GM21390 (cell line): ENCODE results near the gene WDFY4.

Experiments used
- ATAC-seq: cut with Tn5 transposase; IDR thresholded peaks from one replicate; pipeline ENCODE4 v1.9.1; 2021; ENCODE audit not compliant: unreplicated experiment

The WDFY4 gene

DNA sequence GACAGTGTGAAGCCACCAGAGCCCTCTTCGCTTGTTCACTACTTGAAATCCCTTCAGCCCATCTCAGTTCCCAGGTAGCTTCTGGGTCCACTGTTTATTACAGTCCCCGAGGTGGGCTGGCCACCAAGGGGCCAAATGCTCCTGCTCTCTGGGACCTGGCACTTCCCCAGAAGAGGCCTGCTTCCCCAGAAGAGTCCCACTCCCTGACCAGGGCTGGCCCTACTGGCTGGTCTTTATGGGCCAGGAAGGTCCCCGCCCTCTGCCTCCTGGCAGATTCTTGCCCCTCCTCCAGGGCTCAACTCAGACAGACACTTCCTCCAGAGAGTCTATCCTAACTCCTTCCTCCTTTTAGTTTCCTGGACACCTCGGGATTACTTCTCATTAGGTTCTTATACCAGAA, 325.6 kb downstream of the WDFY4 start:
- no peak for ATAC-seq

DNA sequence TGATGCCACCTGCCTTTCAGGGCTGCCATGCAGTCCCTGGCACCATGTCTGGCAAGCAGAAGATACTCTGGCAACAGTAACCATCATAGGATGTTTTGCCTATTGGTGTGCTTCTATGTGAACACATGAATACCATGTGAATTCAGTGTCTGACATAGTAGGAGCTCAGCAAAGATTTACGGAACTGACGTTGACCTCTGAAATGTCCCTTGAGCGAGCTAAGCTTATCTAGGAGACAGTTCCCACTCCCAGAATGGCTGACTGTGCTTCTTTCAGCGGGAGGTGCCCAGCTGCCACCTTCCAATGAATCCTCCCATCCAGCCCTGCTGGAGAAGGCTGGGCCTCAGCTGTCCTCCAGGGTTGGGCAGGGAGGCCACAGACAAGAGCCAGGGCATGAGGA, 326.2 kb downstream of the WDFY4 start:
- ATAC-seq = no peak

DNA sequence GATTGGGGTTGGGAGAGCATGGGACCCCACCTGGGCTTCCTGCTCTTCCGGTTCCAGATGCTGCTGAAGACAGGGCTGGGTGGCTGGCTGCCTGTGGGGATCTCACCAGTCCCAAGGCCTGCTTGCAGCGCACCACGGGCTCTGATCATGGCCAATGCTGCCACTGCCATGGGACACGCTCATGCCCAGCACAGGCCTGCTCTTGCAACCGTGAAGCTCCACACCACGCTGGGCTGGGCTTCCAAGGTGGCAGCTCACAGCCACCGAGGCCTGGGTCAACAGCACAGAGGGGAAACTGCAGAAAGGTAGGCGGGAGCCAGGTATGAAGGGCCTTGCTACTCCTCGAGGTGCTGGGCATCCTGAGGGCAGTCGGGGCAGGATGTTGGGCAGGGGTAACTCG, 327.1 kb downstream of the WDFY4 start:
- no peak for ATAC-seq

DNA sequence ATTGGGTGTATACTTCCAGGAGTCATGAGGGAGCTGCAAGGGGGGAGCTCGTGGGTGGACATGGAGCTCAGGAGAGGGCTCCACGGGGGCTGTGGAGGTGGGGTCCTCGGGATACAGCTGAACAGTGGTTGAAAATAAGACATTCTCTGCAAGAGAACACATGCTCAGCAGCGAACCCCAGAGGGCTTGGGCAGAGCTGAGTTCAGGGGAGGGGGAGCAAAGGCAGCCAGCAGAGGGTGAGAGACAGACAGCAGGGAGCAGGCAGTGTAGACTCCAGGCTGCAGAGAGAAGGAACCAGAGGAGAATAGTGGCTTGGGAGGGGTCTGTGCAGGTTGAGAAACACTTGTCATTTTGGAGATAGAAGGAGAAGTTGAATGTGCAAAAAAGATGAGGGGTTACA, 327.9 kb downstream of the WDFY4 start:
- ATAC-seq = no peak

DNA sequence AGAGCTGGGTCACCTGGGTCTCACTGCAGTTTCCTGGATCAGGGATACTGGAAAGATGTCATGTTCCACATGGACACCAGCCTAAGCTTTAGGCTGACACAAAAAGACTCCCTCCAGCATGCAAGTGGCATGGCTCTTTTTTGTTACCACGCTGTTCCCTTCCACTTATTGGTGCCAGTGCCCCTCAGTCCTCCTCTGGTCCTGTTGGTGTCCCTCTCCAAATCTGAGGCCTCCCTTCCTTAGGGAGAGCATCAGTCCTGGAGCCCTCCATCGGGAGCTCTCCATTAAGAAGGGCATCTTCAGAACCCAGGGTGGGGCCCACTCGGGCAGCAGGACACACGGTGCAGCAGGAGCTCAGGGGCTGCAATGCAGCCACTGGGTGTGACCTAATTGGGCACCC, 331.0 kb downstream of the WDFY4 start:
- no peak for ATAC-seq

DNA sequence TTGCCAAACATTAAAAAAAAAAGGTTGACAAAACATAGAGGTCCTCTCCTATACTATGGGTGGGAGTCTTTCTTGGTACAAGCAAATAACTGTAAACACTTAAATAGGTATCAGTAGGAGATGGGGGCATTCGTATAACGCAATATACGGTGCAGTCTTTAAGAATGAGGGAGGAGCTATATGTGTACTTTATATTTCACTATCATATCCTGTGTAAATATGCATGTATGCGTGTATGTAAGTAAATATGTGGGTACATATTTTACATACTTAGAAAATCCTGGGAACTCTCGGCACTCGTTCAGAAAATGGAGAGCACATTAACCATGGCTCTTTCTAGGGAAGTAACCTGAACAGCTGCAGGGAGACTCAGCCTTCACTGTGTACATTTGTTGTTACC, 337.0 kb downstream of the WDFY4 start:
- no peak for ATAC-seq

DNA sequence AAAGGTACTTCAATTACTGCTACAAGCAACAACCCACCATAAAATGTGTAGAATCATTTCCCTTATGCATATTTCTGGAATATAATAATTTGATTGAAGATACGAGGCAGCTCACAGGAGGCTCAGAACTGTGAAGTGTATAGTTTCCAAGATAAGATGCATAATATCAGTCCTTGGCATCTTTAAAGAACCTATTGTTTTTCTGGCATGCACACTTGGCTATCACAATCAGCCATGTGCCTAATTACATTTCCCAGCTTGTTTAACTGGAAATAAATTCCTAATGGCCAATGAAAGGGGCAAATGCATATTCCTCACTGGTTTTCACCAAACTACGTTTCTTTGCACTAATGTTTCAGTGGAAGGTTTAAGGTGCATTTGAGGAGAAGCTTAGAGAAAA, 338.4 kb downstream of the WDFY4 start:
- no peak for ATAC-seq

DNA sequence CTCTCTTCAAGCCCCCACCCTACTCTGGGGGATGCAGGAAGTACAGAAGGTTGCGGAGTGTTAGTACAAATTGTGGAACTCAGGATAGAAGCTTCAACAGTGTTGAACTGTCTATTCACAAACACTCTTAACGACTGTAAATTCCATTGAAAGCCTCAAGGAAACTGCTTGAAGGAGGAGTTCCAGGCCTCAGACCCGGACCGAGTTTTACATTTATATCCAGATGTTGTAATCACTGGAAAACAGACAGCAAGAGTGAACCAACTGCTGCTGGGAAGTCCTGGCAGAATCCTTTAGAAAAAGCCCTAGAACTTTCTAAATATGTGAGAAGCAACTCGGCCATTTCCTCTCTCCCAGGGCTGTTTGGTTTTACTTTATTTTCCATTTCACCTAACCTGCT, 339.1 kb downstream of the WDFY4 start:
- ATAC-seq = no peak

DNA sequence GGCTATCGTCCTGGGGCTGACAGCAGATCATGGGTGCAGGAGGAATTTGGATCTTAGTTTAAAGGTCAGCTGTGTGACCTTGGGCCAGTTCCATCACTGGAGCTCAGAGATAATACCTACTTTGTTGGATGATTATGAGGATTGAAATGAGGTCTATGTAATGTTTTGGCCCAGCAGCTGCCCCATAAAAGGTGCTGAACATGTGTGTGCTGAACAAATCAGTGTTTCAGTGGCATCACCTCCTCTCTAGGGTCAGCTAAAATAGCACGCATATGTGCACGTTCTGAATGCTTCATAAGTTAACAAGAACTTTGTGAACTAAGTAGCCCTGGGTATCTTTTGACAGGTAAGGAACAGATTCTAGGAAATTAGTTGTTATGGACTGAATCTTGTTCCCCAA, 339.8 kb downstream of the WDFY4 start:
- ATAC-seq = no peak

DNA sequence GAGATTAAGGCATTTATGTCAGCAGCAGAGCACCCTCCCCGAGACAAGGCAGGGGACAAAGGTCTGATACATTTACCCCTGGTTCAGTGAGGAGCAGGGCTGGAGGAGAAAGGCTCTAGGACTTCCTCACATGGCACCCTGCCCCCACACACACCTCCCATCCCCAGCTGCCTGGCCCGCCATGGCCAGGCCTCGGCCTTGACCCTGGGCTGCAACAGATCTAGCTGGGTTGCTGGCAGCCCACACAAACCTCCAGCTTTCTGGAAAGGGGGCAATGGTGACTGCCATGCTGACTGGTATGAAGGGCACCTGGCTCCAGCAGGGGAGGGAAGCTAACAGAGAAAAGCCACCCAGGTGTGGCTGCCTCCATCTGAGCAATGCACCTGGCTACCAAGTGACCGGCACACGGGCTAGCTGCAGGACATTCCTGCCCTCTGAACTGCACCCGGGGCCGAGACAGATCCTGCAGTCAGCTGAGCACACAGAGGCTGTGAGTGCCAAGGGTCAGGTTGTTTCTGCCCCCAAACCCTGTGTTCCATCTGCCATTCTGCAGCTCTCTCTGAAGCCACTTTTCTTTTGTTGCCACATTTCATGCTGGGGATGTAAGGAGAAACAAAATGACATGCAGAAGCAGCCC, 340.8 kb downstream of the WDFY4 start:
- no peak for ATAC-seq

DNA sequence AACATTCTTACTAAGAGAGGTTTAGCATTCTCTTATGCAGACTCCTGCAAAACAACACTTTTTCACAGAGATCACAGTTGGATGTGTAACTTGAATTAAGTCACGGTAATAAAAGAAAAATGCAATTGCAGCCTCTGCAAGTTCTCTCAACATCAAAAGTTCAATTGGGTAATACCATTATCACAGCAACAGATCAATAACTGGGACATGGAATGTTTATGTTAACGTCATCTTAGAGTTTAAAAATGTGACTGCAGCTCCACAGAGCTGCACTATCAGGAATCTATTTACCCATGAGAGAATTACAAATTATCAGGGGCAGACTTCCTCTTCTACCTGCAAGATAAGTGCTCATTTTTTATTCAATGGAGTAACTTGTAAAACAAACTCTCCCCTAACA, 344.0 kb downstream of the WDFY4 start:
- ATAC-seq = no peak

DNA sequence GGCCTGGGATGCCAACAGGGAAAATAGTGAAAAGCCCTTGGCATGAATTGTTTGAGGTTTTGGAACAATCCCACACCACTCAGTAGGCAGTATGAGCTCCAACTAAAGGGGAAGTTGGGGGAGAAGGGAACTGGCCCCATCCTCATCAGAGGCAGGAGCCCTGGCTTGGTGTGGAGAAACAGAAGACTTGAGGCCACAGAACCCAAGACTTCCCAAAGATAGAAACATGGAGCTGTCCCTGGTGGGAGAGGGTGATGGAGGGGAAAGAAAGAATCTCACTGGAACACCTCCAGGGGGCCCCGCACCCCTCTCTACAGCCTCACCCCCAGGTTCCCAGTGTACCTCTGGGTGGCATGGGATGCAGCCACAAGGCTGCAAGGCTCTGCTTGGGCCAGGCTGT, 345.0 kb downstream of the WDFY4 start:
- ATAC-seq = no peak
